NCI-H82 (cell line): ENCODE measurements around the gene PDE4B.

Source experiments
- DNase-seq: peaks from one replicate; lab custom pipeline; 2025; lab: John Stamatoyannopoulos, UW

Gene PDE4B

DNA sequence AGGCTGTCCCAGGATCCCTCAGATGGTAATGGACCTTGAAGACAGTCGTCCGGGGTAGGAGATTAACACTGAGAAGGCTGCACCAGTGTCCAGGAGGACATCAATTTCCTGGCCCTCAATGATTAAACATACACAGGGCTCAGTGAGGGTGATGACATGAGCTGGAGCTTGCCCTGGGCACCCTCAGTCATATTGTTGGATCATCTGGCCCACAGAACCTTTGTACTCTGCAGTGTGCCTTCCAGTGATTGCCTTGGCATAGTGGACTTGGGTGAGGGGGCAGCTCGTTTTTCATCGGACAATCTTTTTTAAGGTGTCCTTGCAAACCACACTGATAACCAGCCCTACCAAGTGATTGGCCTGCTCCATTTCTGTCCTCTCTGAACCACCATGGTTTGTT, 630.1 kb downstream of the PDE4B start:
- no peak for DNase-seq
